Uterus (tissue), 4 donors: ENCODE data around the gene RAD51B. TPM values are rescaled to one million over a fixed set of nuclear protein-coding genes. Genes with fewer than 3 reads are reported as not detected.
A peak's percentile ranks its signal among the peaks of the same experiment; 100 is the strongest.

ENCODE experiments used
- DNase-seq, 2 donors: peaks; one replicate each; pipeline ENCODE4 v3.0.0-alpha.2; 2019 to 2020
- H3K27ac ChIP-seq, 2 donors: fragments of 200-600 bp; sonication (generic); 1 replicate in 1 of 2; 2 replicates in 1 of 2; pipeline ENCODE4 v1.5.1; 2016 to 2018
- H3K27me3 ChIP-seq, 2 donors: fragments of 200-600 bp; sonication (generic); one replicate each; pipeline ENCODE4 v1.5.1; 2018 to 2019; ENCODE audit warnings: control low read depth in 1 of 2
- H3K36me3 ChIP-seq, 2 donors: fragments of 200-600 bp; sonication (generic); one replicate each; pipeline ENCODE4 v1.5.1; 2019; ENCODE audit warnings: control low read depth in 1 of 2
- H3K4me1 ChIP-seq, 2 donors: fragments of 200-600 bp; sonication (generic); one replicate each; pipeline ENCODE4 v1.5.1; 2018 to 2019; ENCODE audit warnings: control low read depth in 1 of 2
- H3K4me3 ChIP-seq, 2 donors: fragments of 200-600 bp; sonication (generic); 1 replicate in 1 of 2; 2 replicates in 1 of 2; pipeline ENCODE4 v1.5.1; 2018 to 2019; ENCODE audit warnings: mild to moderate bottlenecking in 1 of 2
- H3K9me3 ChIP-seq, 2 donors: fragments of 200-600 bp; sonication (generic); one replicate each; pipeline ENCODE4 v1.5.1; 2019; ENCODE audit warnings: control low read depth in 1 of 2
- CTCF ChIP-seq, 4 experiments: fragments of 200-600 bp in 2 of 4; fragments of 450-650 bp in 2 of 4; sonication (generic) in 2 of 4; IDR thresholded peaks; one replicate each; pipeline ENCODE4 v1.5.1; 2016 to 2019; ENCODE audit warnings: antibody characterized with exemption in 4 of 4, mild to moderate bottlenecking in 2 of 4, moderate library complexity in 1 of 4
- POLR2A ChIP-seq, 2 donors: fragments of 450-650 bp; IDR thresholded peaks; one replicate each; pipeline ENCODE4 v1.6.1; 2016; ENCODE audit warnings: antibody characterized with exemption in 2 of 2, mild to moderate bottlenecking in 1 of 2, moderate library complexity in 1 of 2
- intact Hi-C: fragments of 100-400 bp; cut with DNase I; formaldehyde crosslinking; loops from one replicate; pipeline ENCODE4 v1.15.1; 2023; ENCODE audit warnings: low total_unique reads
- total RNA-seq, 4 donors: library from RNA; depleted of rRNA in 3 of 4; stranded (reverse); fragments of >200 nt in 3 of 4; gene quantifications; one replicate each; pipeline versions ENCODE4 v1.1.0 to v1.2.4, GENCODE V29; 2014 to 2023
- donor health status: DM: yes; HTN: yes; CAD: no.

Gene RAD51B
- total RNA-seq, 4 donors from 2014 or later, result 29.5 to 100.0 (median 70.3) TPM

- intact Hi-C loops, result no loop called here
- peaks cover 4 to 7% of the 10 kb centered on the region in 2 donors for H3K4me1 ChIP-seq
- H3K4me3 ChIP-seq, result no peak overlapping the region
These were observed 649.7 kb downstream of the RAD51B start for GRCh38 chr14:68469208-68469713.

DNA sequence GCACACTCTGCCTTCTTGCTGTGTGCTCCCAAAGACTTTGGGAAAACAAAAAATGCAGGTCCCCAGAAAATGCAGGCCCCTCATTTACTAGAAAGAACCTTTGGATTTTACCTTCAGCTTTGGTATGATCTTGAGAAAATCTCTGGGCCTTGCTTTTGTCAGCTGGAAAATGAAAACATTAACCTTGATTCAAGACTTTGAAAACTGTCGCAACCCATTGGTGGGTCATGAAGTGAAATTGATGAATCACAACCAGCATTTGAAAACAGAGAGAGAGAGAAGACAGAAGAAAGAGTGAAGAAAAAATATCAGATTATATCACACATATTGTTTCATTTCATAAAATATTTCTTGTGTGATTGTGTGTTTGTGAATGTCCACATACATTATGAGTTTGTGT lies 650.8 kb downstream of the RAD51B start:
- Histone ChIP-seq H3K27ac (peak overlapping the region; percentile 63 to 77), H3K4me3 (no peak overlapping the region), H3K9me3 (no peaks in the 10 kb centered on the region), H3K4me1 (peaks cover 4 to 7% of the 10 kb centered on the region in 2 donors), H3K27me3 (no peaks in the 10 kb centered on the region), H3K36me3 (no peaks in the 10 kb centered on the region)
- no peak for DNase-seq
- TF ChIP-seq POLR2A (IDR thresholded peaks at IDR 0.05) (no peak), CTCF (IDR thresholded peaks at IDR 0.05) (no peak)
- intact Hi-C loops, result no loop called here

More at GRCh38 chr14:68469208-68469713, 649.7 kb downstream of the RAD51B start:
- no peaks in the 10 kb centered on the region for H3K9me3 ChIP-seq
- H3K27me3 ChIP-seq, result no peaks in the 10 kb centered on the region
- no peak for TF ChIP-seq POLR2A (IDR thresholded peaks at IDR 0.05)
- no peak for TF ChIP-seq CTCF (IDR thresholded peaks at IDR 0.05)
- H3K27ac ChIP-seq, result peak overlapping the region; percentile 63 to 77
- no peak for DNase-seq
- H3K36me3 ChIP-seq, result no peaks in the 10 kb centered on the region

DNA sequence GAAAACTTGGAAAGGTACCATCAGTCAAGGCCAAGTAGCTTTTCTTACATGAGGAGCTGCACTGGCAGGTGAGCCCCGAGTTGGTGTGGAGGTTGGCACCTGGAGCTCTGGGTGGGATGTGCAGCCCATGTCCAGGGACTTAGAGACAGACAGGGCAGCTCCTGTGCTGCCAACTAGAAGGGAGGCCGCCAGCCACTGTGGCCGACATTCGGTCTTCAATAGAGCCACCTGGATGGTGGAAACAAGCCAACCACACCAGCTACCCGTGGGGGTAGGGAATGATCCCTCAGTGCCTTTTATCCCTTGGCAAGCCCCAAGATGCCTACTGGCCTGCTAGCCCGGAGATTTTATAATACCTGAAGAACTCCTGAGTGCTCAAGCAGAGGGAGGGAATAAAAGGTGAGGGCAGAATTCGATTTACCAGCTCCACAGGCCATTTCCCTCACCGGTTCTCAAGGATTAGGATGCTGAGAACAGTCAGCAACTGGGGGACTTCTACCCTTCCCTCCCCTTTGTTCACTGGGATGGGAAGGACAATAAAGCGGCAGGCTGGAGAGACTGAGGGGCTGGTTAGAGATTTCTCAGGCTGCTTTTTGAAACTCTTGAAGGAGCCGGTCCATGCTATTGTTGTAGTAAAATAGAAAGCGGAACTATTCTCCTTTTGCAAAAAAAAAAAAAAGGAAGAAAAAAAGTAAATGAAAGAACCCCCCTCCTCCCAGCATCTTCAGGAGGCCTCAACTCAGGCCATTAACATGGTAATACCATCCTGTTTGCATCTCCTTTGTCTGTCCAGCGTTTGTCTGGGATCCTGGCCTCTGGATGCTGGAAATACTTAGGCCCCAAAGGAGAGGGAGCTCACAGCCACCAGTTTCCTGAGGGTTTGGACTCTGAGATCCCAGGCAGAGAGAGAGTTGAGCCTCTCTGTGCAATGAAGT lies 651.7 kb downstream of the RAD51B start:
- intact Hi-C loops, result no loop called here
- DNase-seq, result no peak
- no peak for TF ChIP-seq CTCF (IDR thresholded peaks at IDR 0.05)
- Histone ChIP-seq H3K9me3 (no peaks in the 10 kb centered on the region), H3K27me3 (no peaks in the 10 kb centered on the region), H3K4me3 (no peak overlapping the region), H3K4me1 (peaks cover 2 to 5% of the 10 kb centered on the region in 2 donors), H3K27ac (peak overlapping the region; percentile 63 to 77), H3K36me3 (no peaks in the 10 kb centered on the region)

DNA sequence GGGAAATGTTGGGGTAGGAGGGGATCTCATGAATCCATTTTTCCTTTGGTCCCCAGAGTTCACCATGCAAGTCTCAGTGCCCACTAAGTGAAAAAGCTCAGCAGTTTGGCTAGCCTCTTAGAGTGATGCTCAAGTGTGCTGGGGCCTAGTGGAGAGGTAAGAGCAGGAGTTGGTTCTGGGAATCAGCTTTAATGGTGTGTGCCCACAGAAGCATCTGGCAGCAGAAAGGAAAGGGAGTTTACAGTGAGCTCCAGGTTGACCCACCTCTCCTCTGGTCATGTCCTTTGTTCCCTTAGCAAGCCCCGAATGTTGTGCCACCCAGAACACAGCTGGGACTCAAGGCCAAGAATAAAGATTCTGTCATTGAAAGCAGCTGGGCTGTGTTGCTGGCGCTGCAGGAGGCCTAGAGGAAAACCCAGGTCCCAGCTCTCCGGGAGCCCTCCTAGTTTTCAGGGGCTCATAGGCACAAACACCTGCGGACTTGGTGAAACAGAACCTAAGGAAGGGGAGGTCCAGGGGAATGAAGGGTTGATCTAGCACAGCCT lies 652.5 kb downstream of the RAD51B start:
- Histone ChIP-seq H3K4me3 (no peak overlapping the region), H3K27ac (peak overlapping the region; percentile 63 to 77), H3K9me3 (no peaks in the 10 kb centered on the region), H3K27me3 (no peaks in the 10 kb centered on the region), H3K36me3 (no peaks in the 10 kb centered on the region), H3K4me1 (peaks cover 5% of the 10 kb centered on the region in 2 donors)
- intact Hi-C loops, result no loop called here
- TF ChIP-seq POLR2A (IDR thresholded peaks at IDR 0.05), result no peak
- TF ChIP-seq CTCF (IDR thresholded peaks at IDR 0.05), result no peak
- DNase-seq, result no peak

DNA sequence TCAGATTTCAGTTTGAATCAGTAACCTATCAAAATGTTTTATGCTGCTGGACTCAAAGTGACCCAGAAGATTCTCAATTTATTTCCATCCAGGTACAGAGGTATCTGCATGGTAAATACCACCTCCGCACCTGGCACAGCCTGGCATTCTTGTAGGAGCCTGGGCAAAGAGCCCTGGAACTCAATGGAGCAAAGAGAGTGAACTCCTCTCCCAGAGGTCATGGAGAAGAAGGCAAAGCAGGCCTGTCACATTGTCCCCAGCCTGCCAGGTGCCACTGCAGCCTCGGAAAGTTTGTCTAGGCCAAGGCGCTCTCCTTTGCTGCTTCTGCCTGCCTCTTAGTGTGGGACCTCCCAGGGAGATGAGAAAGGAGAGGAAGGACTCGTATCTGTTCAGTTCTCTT lies 653.5 kb downstream of the RAD51B start:
- peaks cover 6 to 8% of the 10 kb centered on the region in 2 donors for H3K4me1 ChIP-seq

More for the DNA sequence above, 653.5 kb downstream of the RAD51B start:
- Histone ChIP-seq H3K4me3 (no peak overlapping the region), H3K9me3 (no peaks in the 10 kb centered on the region), H3K27me3 (no peaks in the 10 kb centered on the region), H3K36me3 (no peaks in the 10 kb centered on the region), H3K27ac (peak overlapping the region; percentile 63 to 77)
- intact Hi-C loops, result no loop called here
- no peak for DNase-seq
- TF ChIP-seq CTCF (IDR thresholded peaks at IDR 0.05), result no peak
- TF ChIP-seq POLR2A (IDR thresholded peaks at IDR 0.05), result no peak
